GM23338 (cell line): ENCODE measurements around the gene BRSK2. TPM values are rescaled to one million over a fixed set of nuclear protein-coding genes. Genes with fewer than 3 reads are reported as not detected.
"Not testable (repeated sequence)": the region's sequence is repeated elsewhere in the genome, so short reads cannot be mapped to it uniquely, and the experiment has no call there.

ENCODE experiments used
- ATAC-seq: fragments of 200-7000 bp; cut with Tn5 transposase; 3 replicates; pipeline ENCODE4 v1.9.1; 2020
- DNase-seq: peaks from one replicate; pipeline ENCODE4 v3.0.0-alpha.2; 2015; ENCODE audit warnings: low spot score
- H2AFZ ChIP-seq: fragments of 200-600 bp; sonication (generic); 2 replicates; pipeline ENCODE4 v1.8.0; 2016; ENCODE audit warnings: antibody characterized with exemption, mild to moderate bottlenecking, moderate library complexity
- H3F3A ChIP-seq: fragments of 200-600 bp; sonication (generic); replicated peaks from 2 replicates; pipeline ENCODE4 v1.8.0; 2017; ENCODE audit warnings: antibody characterized with exemption, mixed run types, low read depth
- H3K27ac ChIP-seq: fragments of 200-600 bp; sonication (generic); 2 replicates; pipeline ENCODE4 v1.6.1; 2016; ENCODE audit warnings: low read depth
- H3K27me3 ChIP-seq: fragments of 200-600 bp; sonication (generic); 2 replicates; pipeline ENCODE4 v1.8.0; 2016; ENCODE audit warnings: mild to moderate bottlenecking, mixed run types, moderate library complexity; ENCODE audit not compliant: insufficient read depth
- H3K36me3 ChIP-seq: fragments of 200-600 bp; sonication (generic); 2 replicates; pipeline ENCODE4 v1.8.0; 2016; ENCODE audit warnings: mild to moderate bottlenecking; ENCODE audit not compliant: insufficient read depth
- H3K4me1 ChIP-seq: fragments of 200-600 bp; sonication (generic); 2 replicates; pipeline ENCODE4 v1.8.0; 2016; ENCODE audit warnings: mild to moderate bottlenecking, moderate library complexity; ENCODE audit not compliant: insufficient read depth
- H3K4me2 ChIP-seq: fragments of 200-600 bp; sonication (generic); 2 replicates; pipeline ENCODE4 v1.7.1; 2017; ENCODE audit warnings: mixed run types
- H3K4me3 ChIP-seq: fragments of 200-600 bp; sonication (generic); 2 replicates; pipeline ENCODE4 v1.6.1; 2016; ENCODE audit warnings: mixed run types
- H3K79me2 ChIP-seq: fragments of 200-600 bp; sonication (generic); replicated peaks from 2 replicates; pipeline ENCODE4 v1.8.0; 2017; ENCODE audit warnings: mild to moderate bottlenecking; ENCODE audit not compliant: insufficient read depth
- H3K9me2 ChIP-seq: fragments of 200-600 bp; sonication (generic); 2 replicates; pipeline ENCODE4 v1.8.0; 2017; ENCODE audit not compliant: insufficient read depth
- H4K20me1 ChIP-seq: fragments of 200-600 bp; sonication (generic); replicated peaks from 2 replicates; pipeline ENCODE4 v1.8.0; 2017; ENCODE audit warnings: mild to moderate bottlenecking; ENCODE audit not compliant: insufficient read depth
- H3K27ac Mint-ChIP-seq: 2 replicates; pipeline ENCODE4 v1.8.0; 2020; ENCODE audit warnings: inconsistent platforms, mild to moderate bottlenecking, moderate library complexity, mixed read lengths
- H3K27me3 Mint-ChIP-seq: 3 replicates; pipeline ENCODE4 v1.8.0; 2022; ENCODE audit warnings: low read depth, mild to moderate bottlenecking, moderate library complexity, mixed read lengths, inconsistent platforms; ENCODE audit not compliant: insufficient read depth, poor library complexity
- H3K36me3 Mint-ChIP-seq: 3 replicates; pipeline ENCODE4 v1.8.0; 2021; ENCODE audit warnings: low read depth, mild to moderate bottlenecking, inconsistent platforms, moderate library complexity, mixed read lengths
- H3K4me1 Mint-ChIP-seq: 3 replicates; pipeline ENCODE4 v1.8.0; 2020; ENCODE audit warnings: mild to moderate bottlenecking, inconsistent platforms, mixed read lengths
- H3K4me3 Mint-ChIP-seq: 3 replicates; pipeline ENCODE4 v1.8.0; 2021; ENCODE audit warnings: moderate library complexity, mild to moderate bottlenecking, inconsistent platforms, mixed read lengths
- H3K9me3 Mint-ChIP-seq: 3 replicates; pipeline ENCODE4 v1.8.0; 2020; ENCODE audit warnings: moderate library complexity, mild to moderate bottlenecking, inconsistent platforms, mixed read lengths
- STAT1 ChIP-seq: IDR thresholded peaks from one replicate; pipeline ENCODE4 v1.6.1; 2016; ENCODE audit warnings: antibody characterized with exemption; ENCODE audit not compliant: unreplicated experiment
- ZNF462 ChIP-seq: fragments of 250-450 bp; sonication (Bioruptor Pico); IDR thresholded peaks from 2 replicates; pipeline ENCODE4 v1.5.0; 2020; ENCODE audit warnings: mild to moderate bottlenecking, moderate library complexity
- polyA plus RNA-seq: library from polyadenylated mRNA; unstranded; fragments of >200 nt; fragmentation: Nextera tagmentation; extraction: Ambion mirVana; gene quantifications from 2 replicates; pipeline ENCODE4 v1.2.1, GENCODE V29; 2016
- total RNA-seq: library from RNA; depleted of rRNA; stranded (reverse); fragments of >200 nt; shearing (Covaris generic); gene quantifications from 2 replicates; pipeline ENCODE4 v1.2.3, GENCODE V29; 2014
- TF ChIP-seq, protein P1 (sequence below), 2 experiments: fragments of 200-600 bp in 1 of 2; sonication (generic) in 1 of 2; conservative IDR thresholded peaks; 2 replicates each; pipeline versions ENCODE4 v1.5.1 to v1.6.1; 2016 to 2017; ENCODE audit warnings: antibody characterized with exemption in 2 of 2, low read depth in 2 of 2, mild to moderate bottlenecking in 2 of 2, moderate library complexity in 1 of 2

Gene BRSK2
- total and polyA plus RNA-seq, 2 experiments from 2014 or later, result 7.2 to 20.3 TPM

DNA sequence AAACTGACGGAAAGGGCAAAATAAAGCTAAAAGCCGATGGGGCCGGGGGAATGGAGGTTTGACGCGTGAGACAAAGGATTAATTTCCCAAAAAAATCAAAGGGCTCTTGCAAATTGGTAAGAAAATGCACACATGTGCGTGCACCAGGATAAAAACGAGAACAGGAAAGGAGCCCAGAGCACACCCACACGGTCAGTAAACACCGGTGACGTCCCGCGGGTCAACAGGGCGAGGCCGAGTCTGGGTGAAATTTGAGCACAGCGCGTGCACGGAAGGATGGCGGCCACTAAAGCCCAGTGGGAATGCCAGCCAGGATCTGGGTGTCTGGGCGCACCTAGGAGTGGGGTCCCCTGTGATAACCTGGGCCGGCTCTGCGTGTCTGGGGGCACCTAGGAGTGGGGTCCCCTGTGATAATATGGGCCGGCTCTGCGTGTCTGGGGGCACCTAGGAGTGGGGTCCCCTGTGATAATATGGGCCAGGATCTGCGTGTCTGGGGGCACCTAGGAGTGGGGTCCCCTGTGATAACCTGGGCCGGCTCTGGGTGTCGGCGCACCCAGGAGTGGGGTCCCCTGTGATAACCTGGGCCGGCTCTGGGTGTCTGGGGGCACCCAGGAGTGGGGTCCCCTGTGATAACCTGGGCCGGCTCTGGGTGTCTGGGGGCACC, 44.4 kb downstream of the BRSK2 start (continued):
- TF ChIP-seq ZNF462 (CRISPR knock-in tag) (no peak), STAT1 (no peak)
- TF ChIP-seq, protein P1, sequence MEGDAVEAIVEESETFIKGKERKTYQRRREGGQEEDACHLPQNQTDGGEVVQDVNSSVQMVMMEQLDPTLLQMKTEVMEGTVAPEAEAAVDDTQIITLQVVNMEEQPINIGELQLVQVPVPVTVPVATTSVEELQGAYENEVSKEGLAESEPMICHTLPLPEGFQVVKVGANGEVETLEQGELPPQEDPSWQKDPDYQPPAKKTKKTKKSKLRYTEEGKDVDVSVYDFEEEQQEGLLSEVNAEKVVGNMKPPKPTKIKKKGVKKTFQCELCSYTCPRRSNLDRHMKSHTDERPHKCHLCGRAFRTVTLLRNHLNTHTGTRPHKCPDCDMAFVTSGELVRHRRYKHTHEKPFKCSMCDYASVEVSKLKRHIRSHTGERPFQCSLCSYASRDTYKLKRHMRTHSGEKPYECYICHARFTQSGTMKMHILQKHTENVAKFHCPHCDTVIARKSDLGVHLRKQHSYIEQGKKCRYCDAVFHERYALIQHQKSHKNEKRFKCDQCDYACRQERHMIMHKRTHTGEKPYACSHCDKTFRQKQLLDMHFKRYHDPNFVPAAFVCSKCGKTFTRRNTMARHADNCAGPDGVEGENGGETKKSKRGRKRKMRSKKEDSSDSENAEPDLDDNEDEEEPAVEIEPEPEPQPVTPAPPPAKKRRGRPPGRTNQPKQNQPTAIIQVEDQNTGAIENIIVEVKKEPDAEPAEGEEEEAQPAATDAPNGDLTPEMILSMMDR (conservative IDR thresholded peaks at IDR 0.05; ENCODE audit: low read depth in 2 of 2), result no peak

DNA sequence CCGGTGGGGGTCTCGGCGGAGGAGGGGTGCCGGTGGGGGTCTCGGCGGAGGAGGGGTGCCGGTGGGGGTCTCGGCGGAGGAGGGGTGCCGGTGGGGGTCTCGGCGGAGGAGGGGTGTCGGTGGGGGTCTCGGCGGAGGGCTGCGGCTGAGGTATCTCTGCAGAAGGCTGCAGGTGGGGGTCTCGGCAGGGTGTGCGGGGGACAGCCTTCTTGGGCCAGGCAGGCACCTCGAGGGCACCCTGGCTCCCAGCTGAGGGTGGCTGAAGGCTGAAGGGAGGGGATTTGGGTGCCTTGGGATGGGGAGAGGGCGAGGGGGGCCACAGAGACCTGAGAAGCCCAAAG, 45.7 kb downstream of the BRSK2 start:
- not testable (repeated sequence) for H3K27ac ChIP-seq, H3K27me3 ChIP-seq, H3K4me3 ChIP-seq, DNase-seq, H3K36me3 ChIP-seq, H3K4me1 ChIP-seq, H3K36me3 Mint-ChIP-seq, H4K20me1 ChIP-seq, H3K9me2 ChIP-seq, H3K4me3 Mint-ChIP-seq, H3K4me1 Mint-ChIP-seq, ATAC-seq, H3K79me2 ChIP-seq, H3K27ac Mint-ChIP-seq, H3F3A ChIP-seq, H3K27me3 Mint-ChIP-seq, H3K9me3 Mint-ChIP-seq, H3K4me2 ChIP-seq, H2AFZ ChIP-seq
